Measurements from ENCODE around the gene NDUFB6.
"Not testable (repeated sequence)": the region's sequence is repeated elsewhere in the genome, so short reads cannot be mapped to it uniquely, and the experiment has no call there.

NDUFB6 gene

GRCh38 chr9:32572900-32573523 lies at the start of gene NDUFB6:
Gene NDUFB6, minus strand, starts transcription at chr9:32573159. Its CDS starts 99 bp downstream, at chr9:32573060.
- DNase-seq = peak; percentile 95

- DNase-seq = no peak
Observed at GRCh38 chr9:32618261-32618660, 45.3 kb upstream of the NDUFB6 start.

GRCh38 chr9:32606811-32607210 lies 33.9 kb upstream of the NDUFB6 start:
- DNase-seq = no peak

- DNase-seq = no peak
Observed at GRCh38 chr9:32603914-32604852, 31.2 kb upstream of the NDUFB6 start.

- DNase-seq = not testable (repeated sequence)
Observed at GRCh38 chr9:32599021-32599420, 26.1 kb upstream of the NDUFB6 start.

GRCh38 chr9:32596936-32597335 lies 24.0 kb upstream of the NDUFB6 start:
- no peak for DNase-seq

- DNase-seq = no peak
Observed at GRCh38 chr9:32596096-32596865, 23.3 kb upstream of the NDUFB6 start.

GRCh38 chr9:32590898-32591297 lies 17.9 kb upstream of the NDUFB6 start:
- no peak for DNase-seq

GRCh38 chr9:32590476-32590875 lies 17.5 kb upstream of the NDUFB6 start:
- DNase-seq = no peak

- peak; percentile 27 for DNase-seq
Observed at GRCh38 chr9:32589083-32589723, 16.2 kb upstream of the NDUFB6 start.

- no peak for DNase-seq
Observed at GRCh38 chr9:32587901-32588300, 14.9 kb upstream of the NDUFB6 start.

- DNase-seq = no peak
Observed at GRCh38 chr9:32584784-32585183, 11.8 kb upstream of the NDUFB6 start.

GRCh38 chr9:32581512-32582143 lies 8.7 kb upstream of the NDUFB6 start:
- DNase-seq = peak; percentile 58

- no peak for DNase-seq
Observed at GRCh38 chr9:32580631-32581300, 7.8 kb upstream of the NDUFB6 start.

- peak; percentile 84 for DNase-seq
Observed at GRCh38 chr9:32579706-32580331, 6.9 kb upstream of the NDUFB6 start.

- no peak for DNase-seq
Observed at GRCh38 chr9:32578976-32579375, 6.0 kb upstream of the NDUFB6 start.

- DNase-seq = no peak
Observed at GRCh38 chr9:32577316-32577715, 4.4 kb upstream of the NDUFB6 start.

GRCh38 chr9:32574858-32575257 lies 1.9 kb upstream of the NDUFB6 start:
- DNase-seq = no peak

- no peak for DNase-seq
Observed at GRCh38 chr9:32573821-32574220, 862 bp upstream of the NDUFB6 start.

GRCh38 chr9:32571969-32572899 lies 725 bp downstream of the NDUFB6 start:
- peak; percentile 87 for DNase-seq
